T-helper 2 cell treated with Interferon-gamma antibody and Interleukin-4, amounts not matched to agents 100 ng/mL and 5 ng/mL, for 36 hours (primary cell): Measurements from ENCODE around the gene AOPEP. TPM values are rescaled to one million over a fixed set of nuclear protein-coding genes. Genes with fewer than 3 reads are reported as not detected.

Experiments
- intact Hi-C: fragments of 100-400 bp; cut with micrococcal nuclease; formaldehyde crosslinking; loops from one replicate; pipeline ENCODE4 v1.15.1; 2023
- total RNA-seq: library from RNA; stranded (reverse); gene quantifications from 2 replicates; pipeline ENCODE4 v1.2.3, GENCODE V29; 2022

Gene AOPEP
- total RNA-seq, 1 donor from 2014 or later = 14.1 TPM

DNA sequence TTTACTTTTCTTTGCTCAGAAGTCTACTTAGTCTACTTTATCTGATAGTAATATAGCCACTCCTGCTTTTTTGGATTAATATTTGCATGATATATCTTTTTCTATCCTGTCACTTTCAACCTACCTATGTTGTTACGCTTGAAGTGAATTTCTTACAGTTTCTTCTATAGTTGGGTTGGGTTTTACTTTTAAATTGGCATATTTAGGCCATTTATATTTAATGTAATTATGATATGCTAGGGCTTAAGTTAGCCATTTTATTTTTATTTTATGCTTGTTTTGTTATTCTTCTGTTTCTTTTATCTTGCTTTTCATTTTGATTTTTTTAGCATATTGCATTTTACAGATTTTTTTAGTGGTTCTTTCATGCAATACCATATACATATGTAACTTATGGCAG lies 164.7 kb downstream of the AOPEP start:
- intact Hi-C loops = no loop called here

DNA sequence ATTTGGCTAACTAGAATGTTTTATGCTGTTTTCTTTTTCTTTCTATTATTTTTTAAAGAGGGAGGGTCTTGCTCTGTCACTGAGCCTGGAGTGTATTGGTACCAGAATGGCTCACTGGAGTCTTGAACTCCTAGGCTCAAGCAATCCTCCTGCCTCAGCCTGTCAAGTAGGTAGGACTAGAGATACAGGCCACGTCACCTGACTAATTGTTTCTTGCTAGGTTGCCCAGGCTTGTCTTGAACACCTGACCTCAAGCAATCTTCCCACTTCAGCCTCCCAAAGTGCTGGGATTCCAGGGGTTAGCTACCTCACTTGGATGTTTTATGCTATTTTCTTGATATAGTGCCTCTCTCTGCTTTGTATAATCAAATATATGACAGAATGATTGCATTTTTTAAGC lies 166.2 kb downstream of the AOPEP start:
- intact Hi-C loops = no loop called here

DNA sequence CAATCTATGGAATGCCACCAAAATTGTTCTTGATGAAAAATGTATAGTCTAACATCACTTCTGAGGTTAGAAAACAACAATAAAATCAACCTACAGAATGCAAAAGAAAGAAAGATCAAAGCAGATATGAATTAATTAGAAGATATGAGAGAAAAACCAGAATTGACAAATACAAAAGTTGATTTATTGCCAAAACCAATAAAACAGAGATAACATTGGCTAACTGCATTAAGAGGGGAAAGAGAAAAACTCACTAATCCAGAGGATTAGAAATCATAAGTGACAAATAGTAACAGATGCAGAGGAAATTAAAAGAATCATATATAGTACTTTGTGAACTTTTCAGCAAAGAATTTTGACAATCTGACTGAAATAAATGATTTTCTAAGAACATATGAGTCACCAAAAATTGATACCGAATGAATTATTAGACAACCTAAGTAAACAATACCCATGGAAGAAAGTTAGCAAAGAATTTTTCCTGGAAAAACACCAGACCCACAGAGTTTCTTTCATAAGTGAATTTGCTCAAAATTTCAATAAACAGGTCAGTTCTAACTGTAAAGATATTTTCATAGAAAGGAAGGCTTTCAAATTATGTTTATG lies 167.7 kb downstream of the AOPEP start:
- intact Hi-C loops = no loop called here

DNA sequence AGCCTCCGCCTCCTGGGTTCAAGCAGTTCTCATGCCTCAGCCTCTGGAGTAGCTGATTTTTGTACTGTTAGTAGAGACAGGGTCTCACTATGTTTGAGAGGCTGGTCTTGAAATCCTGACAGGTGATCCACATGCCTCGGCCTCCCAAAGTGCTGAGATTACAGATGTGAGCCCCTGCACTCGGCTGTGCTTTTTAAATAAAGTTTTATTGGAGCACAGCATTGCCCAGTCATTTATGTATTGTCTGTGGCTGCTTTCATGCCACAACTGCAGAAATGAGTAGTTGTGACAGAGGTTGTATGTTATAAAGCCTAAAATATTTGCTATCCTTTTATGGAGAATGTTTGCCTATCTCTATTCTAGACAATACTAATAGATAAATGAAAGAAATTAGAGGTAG lies 169.2 kb downstream of the AOPEP start:
- intact Hi-C loops = no loop called here

DNA sequence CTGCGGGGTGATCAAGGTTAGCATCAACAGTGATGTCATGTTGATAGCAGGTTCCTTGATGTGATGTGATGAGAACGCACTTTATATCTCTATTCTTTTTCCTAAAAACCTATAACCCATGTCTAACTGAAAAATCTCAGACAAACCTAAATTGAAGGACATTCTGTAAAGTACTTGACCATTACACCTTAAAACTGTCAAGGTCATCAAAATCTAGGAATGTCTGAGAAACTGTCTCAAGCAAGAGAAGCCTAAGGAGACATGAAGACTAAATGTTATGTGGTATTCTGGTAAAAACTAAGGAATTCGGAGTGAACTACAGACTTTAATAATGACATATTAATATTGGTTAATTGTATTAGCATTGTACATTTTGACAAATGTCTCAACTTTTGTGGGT lies 170.0 kb downstream of the AOPEP start:
- intact Hi-C loops = no loop called here

DNA sequence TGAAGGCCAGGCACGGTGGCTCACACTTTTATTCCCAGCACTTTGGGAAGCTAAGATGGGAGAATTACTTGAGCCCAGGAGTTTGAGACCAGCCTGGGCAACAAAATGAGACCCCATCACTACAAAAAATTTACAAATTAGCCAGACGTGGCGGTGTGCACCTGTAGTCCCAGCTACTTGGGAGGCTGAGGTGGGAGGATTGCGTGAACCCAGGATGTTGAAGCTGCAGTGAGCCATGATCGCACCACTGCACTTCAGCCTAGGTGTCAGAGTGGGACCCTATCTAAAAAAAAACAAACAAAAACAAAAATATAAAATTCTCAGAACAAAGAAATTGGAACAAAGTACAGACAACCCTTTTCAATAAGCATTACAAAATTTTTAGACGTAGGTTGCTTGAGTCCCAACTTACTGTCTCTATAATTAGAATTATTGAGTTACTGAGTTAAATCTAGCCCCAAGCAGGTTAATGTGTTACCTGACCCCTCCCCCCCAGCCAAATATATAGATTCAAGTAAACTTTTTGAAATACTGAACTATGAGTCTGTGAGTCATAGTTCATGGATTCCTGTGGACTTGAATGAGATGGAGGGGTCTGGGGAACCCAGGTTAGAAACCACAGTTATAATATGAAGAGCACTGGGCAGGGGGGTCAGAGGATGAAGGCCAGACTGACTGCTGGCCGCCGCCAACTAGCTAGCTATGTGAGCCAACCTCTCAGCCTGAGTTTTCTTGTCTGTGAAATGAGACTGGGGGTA lies 173.1 kb downstream of the AOPEP start:
- intact Hi-C loops = no loop called here

DNA sequence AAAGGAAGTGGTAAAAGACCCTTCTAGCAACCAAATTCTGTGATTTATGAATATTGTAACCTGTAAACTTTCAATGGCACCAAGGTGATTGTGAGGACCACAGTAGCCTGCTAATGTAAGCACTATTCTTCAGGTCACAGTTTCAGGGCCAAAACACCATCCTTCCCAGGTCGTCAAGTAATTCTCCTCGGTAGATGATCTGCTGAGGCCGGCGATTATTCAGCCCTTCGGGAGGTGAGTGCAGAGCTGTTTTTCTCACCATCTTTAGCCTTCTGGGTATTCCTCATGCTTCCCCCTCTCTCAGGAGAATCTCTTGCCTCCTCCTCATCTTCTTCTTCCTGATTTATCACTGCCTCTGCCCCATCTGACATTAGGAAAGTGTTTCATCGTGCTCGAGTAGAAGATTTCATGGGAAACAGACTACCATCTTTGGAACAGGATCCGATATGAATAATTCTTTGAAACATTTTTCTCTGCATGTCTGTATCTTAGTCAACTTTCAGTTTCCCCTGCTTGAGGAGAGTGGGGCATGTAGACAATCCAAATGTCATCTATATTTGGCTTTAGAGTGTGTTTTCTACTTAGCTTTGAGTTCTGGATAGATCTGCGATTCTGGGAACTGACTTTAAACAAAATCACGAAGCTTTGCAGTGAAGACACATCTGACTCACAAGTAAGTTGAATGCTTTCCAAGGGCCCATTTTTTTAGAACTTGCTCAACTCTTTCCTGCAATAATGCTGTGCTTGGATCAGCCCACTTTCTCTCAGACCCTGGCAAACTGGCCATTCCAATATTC lies 173.9 kb downstream of the AOPEP start:
- intact Hi-C loops = no loop called here

DNA sequence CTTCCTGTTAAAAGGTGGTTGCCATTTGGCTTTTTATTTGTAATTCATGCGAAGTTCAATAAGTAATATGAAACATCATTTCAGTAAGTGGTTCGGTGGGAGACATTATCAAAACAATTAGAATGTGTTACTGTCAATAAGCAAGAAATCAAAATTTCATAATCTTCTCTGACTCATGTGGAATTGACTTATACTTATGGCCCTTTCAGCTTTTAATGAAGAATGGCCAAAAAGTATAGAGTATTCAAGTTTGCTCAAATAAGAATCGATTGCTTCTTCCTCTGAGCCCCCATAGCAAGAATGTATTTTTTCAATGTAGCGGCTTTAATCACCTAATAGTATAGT lies 174.5 kb downstream of the AOPEP start:
- intact Hi-C loops = no loop called here

DNA sequence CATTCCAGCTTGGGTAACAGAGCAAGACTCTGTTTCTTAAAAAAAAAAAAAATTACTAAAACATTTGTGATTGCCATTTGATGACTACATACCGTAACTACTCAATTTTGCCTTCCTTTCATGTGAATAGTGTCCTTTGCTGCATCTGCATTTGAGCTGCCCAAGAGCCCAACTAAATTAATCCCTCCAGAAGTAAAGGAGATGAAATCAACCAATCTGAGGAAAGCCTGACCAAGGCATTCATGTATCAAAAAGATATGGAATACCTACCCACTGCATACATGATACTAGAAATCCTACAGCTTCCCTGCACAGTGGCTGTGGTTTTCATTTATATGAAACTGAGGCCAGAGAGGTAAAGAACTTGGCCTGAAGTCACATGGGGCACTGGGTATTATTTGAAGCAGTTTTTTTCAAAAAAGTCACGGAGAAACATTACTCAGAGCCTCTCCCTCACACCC lies 177.5 kb downstream of the AOPEP start:
- intact Hi-C loops = no loop called here

DNA sequence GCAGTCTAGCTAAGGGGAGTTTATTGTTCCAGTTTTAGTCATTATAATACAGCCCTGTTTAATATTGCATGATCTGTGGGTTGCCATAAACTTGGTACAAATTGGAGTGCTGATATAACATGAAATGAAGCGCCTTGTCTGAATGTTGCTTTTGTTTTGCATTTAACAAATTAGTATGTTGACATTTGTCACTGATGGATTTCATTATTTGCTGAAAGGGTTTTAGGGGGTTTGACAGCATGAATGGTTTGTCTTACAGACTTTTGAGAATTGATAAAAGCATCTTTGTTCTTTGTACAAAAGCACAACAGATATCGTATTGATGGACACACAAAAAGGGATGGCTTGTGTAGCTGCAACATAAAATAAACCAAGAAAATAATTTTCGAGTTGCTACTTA lies 178.3 kb downstream of the AOPEP start:
- intact Hi-C loops = no loop called here

DNA sequence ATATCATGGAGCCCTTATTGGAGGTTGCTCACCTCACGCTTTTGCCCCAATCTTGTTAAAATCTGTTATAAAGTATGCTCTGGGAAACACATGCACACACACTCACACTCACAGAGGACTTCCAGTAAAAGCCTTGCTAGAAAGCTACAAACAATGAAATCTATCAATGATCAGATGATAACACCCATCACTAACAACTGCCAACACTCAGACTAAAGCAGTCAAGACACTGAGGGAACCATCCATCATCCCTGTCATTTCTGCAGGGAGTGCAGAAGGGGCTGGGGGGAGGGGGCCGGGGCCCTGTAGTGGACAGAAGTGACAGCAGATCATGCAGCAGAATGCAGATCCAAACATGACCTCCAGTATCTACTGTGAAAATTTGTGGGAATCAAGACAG lies 179.1 kb downstream of the AOPEP start:
- intact Hi-C loops = no loop called here

DNA sequence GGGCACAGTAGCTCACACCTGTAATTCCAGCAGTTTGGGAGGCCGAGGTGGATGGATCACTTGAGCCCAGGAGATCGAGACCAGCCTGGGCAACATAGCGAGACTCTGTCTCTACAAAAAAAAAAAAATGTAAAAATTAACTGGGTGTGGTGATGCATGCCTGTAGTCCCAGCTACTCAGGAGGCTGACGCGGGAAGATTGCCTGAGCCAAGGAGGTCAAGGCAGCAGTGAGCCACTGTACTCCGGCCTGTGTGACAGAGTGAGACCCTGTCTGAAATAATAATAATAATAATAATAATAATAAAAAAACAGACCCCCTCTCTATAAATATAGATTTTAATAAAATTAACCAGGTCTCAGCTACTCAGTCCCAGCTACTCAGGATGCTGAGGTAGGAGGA lies 179.7 kb downstream of the AOPEP start:
- intact Hi-C loops = no loop called here

DNA sequence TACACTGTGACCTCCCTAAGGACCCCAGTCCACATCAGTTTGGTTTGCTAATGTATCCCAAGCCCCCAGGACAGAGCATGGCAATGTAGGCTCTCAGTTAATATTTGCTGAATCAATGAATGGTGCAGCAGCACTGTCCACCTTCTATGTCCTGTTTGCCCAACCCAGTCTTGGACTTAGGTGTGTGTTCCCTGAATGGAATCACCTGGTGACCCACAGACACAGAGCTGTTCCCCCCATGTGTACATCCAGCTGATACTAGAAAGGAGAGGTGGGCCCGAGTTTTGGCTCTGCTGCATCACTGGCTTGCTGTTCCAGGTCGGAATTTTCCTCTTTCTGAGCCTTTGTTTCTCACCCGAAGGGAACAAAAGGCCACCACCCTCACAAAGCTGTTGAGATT lies 180.2 kb downstream of the AOPEP start:
- intact Hi-C loops = no loop called here

DNA sequence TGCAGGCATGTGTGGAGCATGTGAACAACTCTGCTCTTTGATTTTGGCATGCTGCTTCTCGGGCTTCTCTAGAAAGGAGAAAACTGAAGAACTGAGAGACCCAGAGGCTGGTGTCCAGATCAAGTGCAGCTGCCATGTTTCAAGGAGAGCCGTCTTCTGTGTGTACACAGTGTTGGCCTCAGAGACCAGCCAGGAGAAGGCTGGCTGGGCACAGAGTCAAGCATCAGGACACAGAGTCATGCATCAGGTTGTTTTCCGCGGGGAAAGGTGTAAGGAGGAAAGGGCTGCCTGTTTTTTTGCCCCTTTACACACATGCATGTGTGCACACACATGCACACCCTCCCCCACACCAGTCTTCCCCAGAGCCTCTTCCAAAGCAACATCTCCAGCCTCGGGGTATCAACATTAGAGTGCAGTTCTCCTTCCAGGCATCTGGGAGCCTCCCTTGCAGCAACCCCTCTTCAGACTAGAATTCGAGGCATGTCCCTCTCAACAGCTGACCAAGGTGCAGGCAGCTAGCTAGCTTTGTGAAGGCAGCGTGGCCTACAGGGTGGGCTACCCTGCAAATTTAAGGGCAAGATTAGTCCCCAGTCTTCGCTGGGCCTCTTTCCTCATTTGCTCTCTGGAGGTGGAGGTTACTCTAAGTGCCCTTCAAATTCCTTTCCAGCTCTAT lies 180.9 kb downstream of the AOPEP start:
- intact Hi-C loops = no loop called here

DNA sequence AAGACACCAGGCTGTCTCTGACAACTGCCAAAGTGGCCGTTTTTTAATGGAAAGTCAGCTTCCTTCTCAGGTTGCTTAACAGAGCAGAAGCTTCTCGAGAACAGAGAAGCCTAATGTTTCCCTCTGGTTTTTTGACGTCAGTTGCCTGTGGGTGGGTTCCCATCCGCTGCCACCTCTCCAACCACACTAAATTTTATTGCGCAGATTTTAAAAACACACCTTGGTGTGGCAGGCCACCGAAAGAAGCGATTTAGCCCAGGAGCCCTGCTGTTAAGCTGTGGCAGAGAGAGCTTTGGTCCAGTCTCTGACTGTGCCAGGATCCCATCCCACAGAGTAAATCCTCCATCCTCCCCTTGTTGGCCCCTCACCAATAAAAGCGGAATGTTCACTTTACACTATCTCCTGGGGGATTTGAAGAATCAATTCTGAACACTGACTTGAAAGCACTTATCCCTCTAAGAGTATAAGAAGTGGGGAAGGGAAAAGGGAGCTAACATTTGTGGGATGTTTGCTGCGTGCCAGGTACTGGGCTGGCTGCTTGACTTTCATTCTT lies 181.6 kb downstream of the AOPEP start:
- intact Hi-C loops = no loop called here

DNA sequence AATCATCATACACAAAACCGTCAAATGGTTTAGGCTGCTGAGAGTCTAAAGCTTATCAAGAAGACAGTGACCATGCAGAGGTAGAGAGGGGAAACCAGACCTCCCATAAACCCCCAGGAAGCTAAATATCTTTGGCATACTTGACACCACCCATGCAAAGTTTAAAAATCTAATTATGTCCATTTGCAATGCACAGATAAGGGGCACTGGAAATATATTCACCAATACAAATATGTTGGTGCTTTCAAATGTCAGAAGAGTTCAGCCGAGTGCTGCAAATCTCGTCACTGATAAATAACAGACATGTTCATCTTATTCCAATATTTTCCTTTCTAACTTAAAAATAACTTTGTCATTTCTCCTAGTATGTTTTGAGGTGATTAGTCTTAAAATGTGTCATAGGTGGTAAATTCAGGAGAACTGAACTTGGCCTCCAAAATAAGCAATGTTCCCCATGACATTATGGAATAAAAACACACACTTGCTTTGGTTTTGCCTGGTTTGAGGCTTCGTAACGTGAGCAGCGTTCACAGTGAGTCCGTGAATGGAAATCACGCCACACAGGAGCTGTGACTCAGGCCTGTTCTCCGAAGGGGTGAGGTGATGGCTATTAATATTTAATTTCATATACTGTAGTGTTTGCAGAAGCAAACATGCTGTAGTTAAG lies 182.2 kb downstream of the AOPEP start:
- intact Hi-C loops = no loop called here

DNA sequence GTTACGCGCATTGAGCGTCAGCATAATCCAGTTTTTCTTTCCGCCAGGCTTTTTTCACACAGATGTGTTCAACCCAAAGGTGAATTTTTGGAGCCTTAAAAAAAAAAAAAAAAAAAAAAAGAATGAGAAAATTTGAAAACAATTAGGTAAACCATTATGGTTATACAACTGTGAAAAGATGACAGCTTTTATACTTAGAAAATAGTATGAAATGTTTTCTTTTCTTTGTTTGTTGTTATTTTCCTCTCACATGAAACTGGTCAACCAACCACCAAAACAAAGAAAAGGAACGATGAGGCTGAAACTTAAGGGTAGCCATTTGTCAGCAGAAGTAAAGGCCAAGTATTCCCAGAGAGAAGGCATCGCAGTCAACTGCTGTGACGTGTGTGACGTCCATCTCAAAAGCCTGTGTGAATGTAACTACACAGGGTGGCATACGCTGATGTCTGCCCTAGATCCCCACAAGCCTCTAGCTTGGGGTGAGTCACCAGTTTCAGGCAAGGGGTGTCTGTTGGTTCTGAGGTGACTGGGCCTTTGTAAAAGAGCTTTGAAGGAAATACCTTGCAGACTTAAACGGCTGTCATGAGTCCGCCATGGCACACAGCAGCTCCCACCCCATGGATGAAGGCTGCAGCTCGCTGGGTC lies 182.9 kb downstream of the AOPEP start:
- intact Hi-C loops = no loop called here

DNA sequence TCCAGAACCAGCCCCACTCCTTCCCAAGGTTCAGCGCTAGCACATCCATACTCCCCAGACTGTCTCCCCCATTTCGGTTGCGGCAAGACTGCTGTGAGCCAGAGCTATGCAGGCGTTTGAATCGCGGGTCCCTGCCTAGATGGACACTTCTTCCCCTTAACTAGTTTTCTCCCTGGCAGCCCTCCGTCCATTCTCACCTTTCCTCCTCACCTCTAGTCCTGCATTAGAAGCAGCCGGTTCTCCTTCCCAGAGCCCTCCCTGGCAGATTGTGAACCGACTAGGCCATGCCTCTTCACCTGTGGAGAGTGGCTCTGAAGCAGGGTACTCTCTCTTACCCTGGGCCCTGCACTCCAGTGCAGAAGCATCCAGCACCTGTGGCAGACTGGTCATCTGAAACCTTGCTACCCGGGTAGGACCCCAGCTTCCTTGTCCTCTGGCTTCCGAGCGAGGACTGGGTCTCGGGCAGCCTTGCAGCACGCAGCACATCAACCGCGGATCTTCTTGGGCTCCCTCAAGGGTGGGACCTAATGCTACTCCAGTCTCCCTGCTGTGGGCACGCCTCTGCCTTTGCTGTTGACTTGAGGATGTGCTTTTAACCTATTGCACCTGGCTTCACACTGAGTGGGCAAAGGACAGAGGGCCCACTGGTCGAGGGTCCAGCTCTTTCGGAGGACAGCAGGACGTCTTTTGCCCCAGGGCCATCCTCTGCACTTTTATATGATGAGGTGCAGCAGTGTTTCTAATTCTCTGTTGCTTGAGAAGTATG lies 183.6 kb downstream of the AOPEP start:
- intact Hi-C loops = no loop called here

DNA sequence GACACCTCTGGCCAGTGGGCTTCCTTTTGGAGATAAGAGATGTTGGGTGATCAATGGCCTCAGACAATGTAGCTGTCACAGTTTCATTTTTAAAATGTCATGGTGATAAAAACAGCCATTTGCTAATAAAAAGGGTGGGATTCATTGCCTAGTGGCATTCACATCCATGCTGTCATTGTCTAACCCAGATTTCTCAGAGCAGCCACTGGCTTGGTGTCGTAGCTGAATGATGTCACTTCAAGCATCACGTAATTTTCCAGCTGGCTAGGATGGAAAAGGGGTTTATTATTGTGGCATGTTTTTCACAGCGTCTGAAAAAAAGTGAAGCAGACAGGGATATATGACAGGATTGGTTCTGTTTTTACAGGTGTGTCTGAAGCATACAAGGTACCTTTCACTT lies 184.7 kb downstream of the AOPEP start:
- intact Hi-C loops = no loop called here
